Immature natural killer cell (primary cell): ENCODE results near the gene ACOX2. TPM values are rescaled to one million over a fixed set of nuclear protein-coding genes. Genes with fewer than 3 reads are reported as not detected.

Source experiments
- DNase-seq, 3 donors: peaks; one replicate each; pipeline ENCODE4 v3.0.0; 2022; ENCODE audit warnings: mixed read lengths in 1 of 3
- H3K27ac Mint-ChIP-seq, 6 donors: one replicate each; pipeline ENCODE4 v1.8.0; 2020; ENCODE audit warnings: mixed read lengths in 6 of 6, mild to moderate bottlenecking in 5 of 6, inconsistent platforms in 4 of 6, moderate library complexity in 3 of 6
- H3K27me3 Mint-ChIP-seq, 3 donors: one replicate each; pipeline ENCODE4 v1.8.0; 2020 to 2021; ENCODE audit warnings: low read depth in 3 of 3, mild to moderate bottlenecking in 3 of 3, mixed read lengths in 3 of 3, moderate library complexity in 3 of 3, inconsistent platforms in 1 of 3
- H3K36me3 Mint-ChIP-seq, 3 donors: one replicate each; pipeline ENCODE4 v1.8.0; 2020; ENCODE audit warnings: mixed read lengths in 3 of 3, inconsistent platforms in 2 of 3, mild to moderate bottlenecking in 2 of 3
- H3K4me1 Mint-ChIP-seq, 2 donors: one replicate each; pipeline ENCODE4 v1.8.0; 2020; ENCODE audit warnings: inconsistent platforms in 2 of 2, mild to moderate bottlenecking in 2 of 2, mixed read lengths in 2 of 2, moderate library complexity in 1 of 2
- H3K4me3 Mint-ChIP-seq, 5 donors: one replicate each; pipeline ENCODE4 v1.8.0; 2020; ENCODE audit warnings: mild to moderate bottlenecking in 5 of 5, mixed read lengths in 5 of 5, inconsistent platforms in 3 of 5, moderate library complexity in 3 of 5
- H3K9me3 Mint-ChIP-seq, 6 donors: one replicate each; pipeline ENCODE4 v1.8.0; 2020; ENCODE audit warnings: mild to moderate bottlenecking in 6 of 6, mixed read lengths in 6 of 6, inconsistent platforms in 4 of 6, moderate library complexity in 3 of 6
- polyA plus RNA-seq, 3 donors: library from polyadenylated mRNA; unstranded; fragments of 300-500 nt; fragmentation: Illumina TruSeq; gene quantifications; one replicate each; pipeline ENCODE4 v1.2.3, GENCODE V29; 2021

The ACOX2 gene
- polyA plus RNA-seq, 3 donors from 2014 or later = not detected

GRCh38 chr3:58521917-58522631, 14.9 kb downstream of the ACOX2 start:
- H3K4me1 Mint-ChIP-seq = no peaks in the 10 kb centered on the region
- no peak overlapping the region for H3K4me3 Mint-ChIP-seq
- H3K27me3 Mint-ChIP-seq = peaks cover 0 to 4% (median 2%) of the 10 kb centered on the region in 3 donors

DNA sequence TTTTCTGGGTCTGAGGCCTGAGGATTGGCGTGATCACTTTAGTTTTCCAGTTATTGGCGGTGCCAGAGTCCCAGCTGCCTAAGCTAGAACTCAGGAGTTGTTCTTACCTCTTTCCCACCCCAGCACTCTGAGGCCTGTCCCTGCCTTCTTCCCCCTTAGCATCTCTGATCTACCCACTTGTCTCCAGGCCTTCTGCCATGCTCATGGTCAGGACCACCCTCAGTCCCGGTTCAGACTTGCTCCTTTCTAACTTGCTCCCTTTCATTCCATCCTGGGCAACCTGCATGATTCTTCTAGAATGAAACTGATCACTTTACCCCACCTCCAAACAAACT, 15.7 kb downstream of the ACOX2 start:
- H3K27ac Mint-ChIP-seq = no peak overlapping the region
- no peak for DNase-seq
- no peaks in the 10 kb centered on the region for H3K36me3 Mint-ChIP-seq
- H3K27me3 Mint-ChIP-seq = peaks cover 0 to 4% (median 2%) of the 10 kb centered on the region in 3 donors
- H3K4me3 Mint-ChIP-seq = no peak overlapping the region
- no peaks in the 10 kb centered on the region for H3K9me3 Mint-ChIP-seq
- no peaks in the 10 kb centered on the region for H3K4me1 Mint-ChIP-seq

More at GRCh38 chr3:58521917-58522631, 14.9 kb downstream of the ACOX2 start:
- H3K27ac Mint-ChIP-seq = no peak overlapping the region
- no peaks in the 10 kb centered on the region for H3K36me3 Mint-ChIP-seq
- DNase-seq = no peak
- no peaks in the 10 kb centered on the region for H3K9me3 Mint-ChIP-seq

GRCh38 chr3:58520403-58521335, 16.3 kb downstream of the ACOX2 start:
- Mint-ChIP-seq H3K27ac (no peak overlapping the region), H3K4me1 (no peaks in the 10 kb centered on the region), H3K36me3 (no peaks in the 10 kb centered on the region), H3K9me3 (no peaks in the 10 kb centered on the region), H3K27me3 (peaks cover 0 to 4% (median 0%) of the 10 kb centered on the region in 3 donors), H3K4me3 (no peak overlapping the region)
- DNase-seq = no peak

DNA sequence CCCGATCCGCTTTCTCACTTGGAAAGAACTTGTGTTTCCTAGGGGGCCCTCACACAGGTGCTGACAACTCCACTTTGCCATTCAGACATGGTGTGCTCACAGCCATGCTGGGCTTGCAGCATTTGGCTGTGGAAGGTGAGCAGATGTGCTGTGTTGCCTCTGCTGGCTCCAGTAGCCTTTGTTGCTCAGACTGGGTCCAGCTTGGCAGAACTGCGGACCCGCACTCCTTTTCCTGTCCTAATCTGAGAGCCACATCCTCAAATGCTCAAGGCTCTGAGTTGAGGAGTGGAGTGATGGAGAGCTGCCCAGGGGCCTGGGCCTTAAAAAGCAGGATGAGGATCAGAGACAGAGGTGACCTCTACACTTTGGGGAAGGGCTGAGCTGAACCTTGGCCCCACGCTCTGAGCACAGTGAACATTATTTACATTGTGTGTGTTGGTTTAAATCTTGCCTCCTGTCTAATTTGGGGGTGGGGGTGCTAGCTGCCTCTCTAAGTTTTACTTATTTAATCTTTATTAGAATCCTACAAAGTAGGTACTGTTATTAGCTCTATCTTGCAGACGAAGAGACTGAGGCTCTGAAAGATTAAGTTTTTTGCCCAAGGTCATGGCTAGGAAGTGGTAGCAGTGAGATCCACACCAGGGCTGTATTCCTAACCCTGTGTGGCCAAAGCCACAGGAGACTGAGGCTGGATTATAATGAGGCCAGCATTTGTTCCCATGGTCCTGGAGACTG, 17.2 kb downstream of the ACOX2 start:
- no peak for DNase-seq
- Mint-ChIP-seq H3K27me3 (peaks cover 0 to 4% (median 0%) of the 10 kb centered on the region in 3 donors), H3K9me3 (no peaks in the 10 kb centered on the region), H3K4me3 (no peak overlapping the region), H3K36me3 (no peaks in the 10 kb centered on the region), H3K27ac (no peak overlapping the region), H3K4me1 (no peaks in the 10 kb centered on the region)

DNA sequence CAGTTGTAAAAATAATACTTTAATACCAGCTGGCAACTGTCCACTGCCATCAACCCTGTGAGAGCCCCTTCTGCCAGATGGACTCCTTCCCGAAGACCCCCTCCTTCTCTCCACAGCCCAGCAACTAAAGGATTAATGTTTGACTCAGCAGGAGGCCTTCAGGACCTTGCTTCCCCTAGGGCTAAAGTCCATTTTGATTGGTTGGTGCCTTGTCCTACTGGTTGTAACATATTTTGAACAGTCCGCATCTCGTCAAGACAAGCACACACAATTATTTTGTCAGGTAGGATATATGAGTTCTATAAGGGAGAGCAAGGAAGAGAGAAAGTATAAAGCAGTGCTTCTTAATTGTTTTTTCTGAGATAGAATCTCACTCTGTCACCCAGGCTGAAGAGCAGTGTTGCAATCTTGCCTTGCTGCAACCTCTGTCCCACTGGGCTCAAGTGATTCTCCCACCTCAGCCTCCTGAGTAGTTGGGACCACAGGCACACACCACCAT, 18.6 kb downstream of the ACOX2 start:
- Mint-ChIP-seq H3K36me3 (no peaks in the 10 kb centered on the region), H3K9me3 (no peaks in the 10 kb centered on the region), H3K4me1 (no peaks in the 10 kb centered on the region), H3K27me3 (peaks cover 0 to 4% (median 0%) of the 10 kb centered on the region in 3 donors), H3K27ac (no peak overlapping the region), H3K4me3 (no peak overlapping the region)
- no peak for DNase-seq

DNA sequence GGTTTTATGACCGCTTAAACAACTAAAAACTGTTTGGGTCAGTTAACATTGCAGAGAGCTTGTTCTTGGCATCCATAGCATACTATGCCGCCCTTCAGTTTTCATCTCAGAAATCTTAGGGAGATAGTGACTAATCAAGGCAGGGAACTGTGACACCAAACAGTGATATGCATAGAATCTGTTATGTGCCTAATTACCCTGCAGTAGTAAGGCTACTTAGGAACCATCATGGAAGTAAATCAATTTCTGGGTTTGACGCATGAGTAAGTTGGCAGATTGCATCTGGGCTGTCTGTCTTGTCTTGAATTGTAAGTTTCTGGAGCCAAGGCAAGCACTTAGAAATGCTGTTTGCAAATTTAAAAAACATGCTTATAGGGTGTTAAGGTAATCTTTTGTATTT, 22.6 kb downstream of the ACOX2 start:
- H3K4me3 Mint-ChIP-seq = no peak overlapping the region
- H3K27ac Mint-ChIP-seq = no peak overlapping the region
- no peaks in the 10 kb centered on the region for H3K4me1 Mint-ChIP-seq
- DNase-seq = no peak
- H3K36me3 Mint-ChIP-seq = peaks cover 0 to 6% (median 0%) of the 10 kb centered on the region in 3 donors
- peaks cover 0 to 2% (median 0%) of the 10 kb centered on the region in 3 donors for H3K27me3 Mint-ChIP-seq
- no peaks in the 10 kb centered on the region for H3K9me3 Mint-ChIP-seq

DNA sequence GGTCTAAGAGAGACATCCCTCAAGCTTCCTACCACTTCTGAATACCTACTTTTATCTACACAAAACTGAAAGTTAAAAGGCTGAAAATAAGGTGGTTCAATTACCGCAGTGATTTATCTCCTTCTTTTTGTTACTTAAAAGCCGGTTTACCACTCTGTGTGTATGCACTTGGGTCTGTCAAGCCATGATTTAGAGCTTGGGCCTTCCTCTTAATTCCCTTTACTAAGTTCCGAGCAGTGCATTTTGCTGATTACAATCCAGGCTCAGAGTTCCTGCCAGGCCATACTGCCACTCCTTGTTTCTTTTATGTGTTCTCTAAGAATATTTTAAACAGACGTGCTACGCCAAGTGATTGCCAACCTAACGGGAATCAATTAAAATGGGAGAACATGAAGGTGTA, 28.6 kb downstream of the ACOX2 start:
- H3K4me1 Mint-ChIP-seq = peaks cover 13 to 19% of the 10 kb centered on the region in 2 donors
- H3K4me3 Mint-ChIP-seq = no peak overlapping the region
- H3K27ac Mint-ChIP-seq = no peak overlapping the region
- DNase-seq = no peak
- H3K27me3 Mint-ChIP-seq = no peaks in the 10 kb centered on the region
- H3K9me3 Mint-ChIP-seq = no peaks in the 10 kb centered on the region
- H3K36me3 Mint-ChIP-seq = peaks cover 0 to 10% (median 0%) of the 10 kb centered on the region in 3 donors

DNA sequence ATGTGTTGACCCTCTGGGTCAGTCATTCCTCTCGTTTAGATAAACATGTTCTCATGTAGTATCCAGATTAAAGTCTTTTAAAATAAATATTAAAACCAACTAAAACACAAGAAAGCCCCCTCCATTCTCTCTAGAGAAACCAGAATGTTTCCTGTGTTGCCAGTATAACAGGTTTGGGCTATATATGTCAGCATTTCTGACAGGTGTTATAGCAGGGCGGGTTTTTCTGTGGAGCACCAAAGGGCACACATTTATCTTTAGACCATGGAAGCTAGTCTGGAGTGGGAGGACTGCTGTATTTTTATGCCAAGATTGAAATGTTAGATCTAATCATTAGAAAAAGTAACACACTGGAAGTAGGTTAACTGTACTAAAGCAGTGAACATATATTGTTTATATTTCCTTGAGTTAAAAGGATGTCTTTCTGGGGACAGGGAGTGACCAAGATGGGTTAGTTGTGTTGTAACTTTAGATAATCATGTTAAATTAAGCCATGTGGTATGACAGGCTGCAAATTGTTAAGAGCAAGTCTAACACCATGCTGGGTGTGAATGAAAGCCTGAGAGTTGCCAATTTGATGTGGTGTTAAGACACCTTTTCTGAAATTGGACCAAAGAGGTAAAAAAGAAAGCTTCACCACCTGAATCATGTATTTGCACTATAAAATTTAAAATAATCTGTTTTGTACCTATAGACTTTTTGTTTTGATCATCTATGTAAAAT, 29.5 kb downstream of the ACOX2 start:
- Mint-ChIP-seq H3K9me3 (no peaks in the 10 kb centered on the region), H3K27ac (peak overlapping the region in 3 of 6 donors; percentile 11 to 43 (median 25)), H3K4me3 (peak overlapping the region in 1 of 5 donors; percentile 6), H3K36me3 (peaks cover 0 to 10% (median 0%) of the 10 kb centered on the region in 3 donors), H3K4me1 (peaks cover 13 to 19% of the 10 kb centered on the region in 2 donors), H3K27me3 (no peaks in the 10 kb centered on the region)
- DNase-seq = peak in 2 of 3 donors; percentile 4 to 14

GRCh38 chr3:58502872-58503271, 34.1 kb downstream of the ACOX2 start:
- H3K27ac Mint-ChIP-seq = no peak overlapping the region
- H3K9me3 Mint-ChIP-seq = no peaks in the 10 kb centered on the region
- H3K27me3 Mint-ChIP-seq = no peaks in the 10 kb centered on the region
- no peak overlapping the region for H3K4me3 Mint-ChIP-seq
- H3K36me3 Mint-ChIP-seq = peaks cover 14 to 19% (median 15%) of the 10 kb centered on the region in 3 donors
- peaks cover 6 to 17% of the 10 kb centered on the region in 2 donors for H3K4me1 Mint-ChIP-seq
- no peak for DNase-seq

DNA sequence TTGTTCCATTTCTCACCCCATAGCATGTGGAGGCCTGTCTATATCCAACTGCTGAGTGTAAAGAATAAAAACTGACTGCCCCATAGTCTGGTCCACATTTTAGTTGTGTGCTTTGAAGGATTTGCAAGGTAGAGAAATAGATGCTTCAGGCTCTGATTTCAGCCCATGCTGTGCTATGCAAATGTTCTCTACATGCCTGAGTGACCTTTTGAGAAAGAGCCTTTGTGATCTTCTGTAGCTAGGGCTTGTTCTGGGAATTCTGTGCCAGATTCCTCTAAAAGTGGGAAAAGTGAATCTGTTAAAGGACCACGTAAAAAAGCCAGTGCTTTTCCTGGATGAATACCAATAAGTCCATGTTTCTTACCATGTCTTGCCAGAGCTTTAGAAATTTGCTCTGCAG, 39.9 kb downstream of the ACOX2 start:
- Mint-ChIP-seq H3K9me3 (no peaks in the 10 kb centered on the region), H3K36me3 (peaks cover 14 to 15% (median 15%) of the 10 kb centered on the region in 3 donors), H3K27me3 (peaks cover 0 to 4% (median 0%) of the 10 kb centered on the region in 3 donors), H3K4me1 (peaks cover 38 to 57% of the 10 kb centered on the region in 2 donors), H3K4me3 (no peak overlapping the region), H3K27ac (no peak overlapping the region)
- no peak for DNase-seq

DNA sequence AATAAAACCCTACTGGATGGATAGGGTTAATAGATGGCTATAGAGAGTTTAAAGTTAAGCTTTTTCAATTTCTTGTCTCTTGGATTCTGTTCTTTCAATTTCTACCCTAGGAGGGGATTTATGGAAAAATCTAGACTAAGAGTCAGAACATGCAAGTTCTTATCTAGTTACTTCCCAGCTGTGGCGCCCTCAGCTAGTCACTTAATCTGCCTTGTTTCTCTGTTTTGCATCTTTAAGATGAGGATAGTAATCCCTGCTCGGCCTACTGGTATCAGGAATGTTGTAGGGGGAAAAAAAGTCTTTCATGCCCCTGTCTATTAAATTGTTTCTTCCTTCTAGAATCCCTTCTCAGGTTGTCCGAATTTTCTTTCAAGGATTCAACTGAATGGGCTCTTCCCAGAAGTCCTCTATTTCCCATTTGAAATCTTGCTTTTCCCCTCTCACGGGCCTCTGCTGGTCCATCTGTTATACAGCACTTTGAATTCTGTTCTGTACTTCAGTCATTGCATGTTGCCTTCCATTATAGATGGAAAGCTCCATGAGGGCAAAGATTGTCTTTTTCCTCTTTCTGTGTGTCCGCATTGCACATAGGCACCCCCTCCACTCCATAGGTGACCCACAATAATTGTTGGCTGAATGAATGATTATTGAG, 40.7 kb downstream of the ACOX2 start:
- no peak for DNase-seq
- Mint-ChIP-seq H3K4me1 (peaks cover 41 to 60% of the 10 kb centered on the region in 2 donors), H3K4me3 (no peak overlapping the region), H3K9me3 (no peaks in the 10 kb centered on the region), H3K27me3 (peaks cover 0 to 8% (median 3%) of the 10 kb centered on the region in 3 donors), H3K36me3 (peaks cover 9 to 12% (median 9%) of the 10 kb centered on the region in 3 donors), H3K27ac (no peak overlapping the region)

DNA sequence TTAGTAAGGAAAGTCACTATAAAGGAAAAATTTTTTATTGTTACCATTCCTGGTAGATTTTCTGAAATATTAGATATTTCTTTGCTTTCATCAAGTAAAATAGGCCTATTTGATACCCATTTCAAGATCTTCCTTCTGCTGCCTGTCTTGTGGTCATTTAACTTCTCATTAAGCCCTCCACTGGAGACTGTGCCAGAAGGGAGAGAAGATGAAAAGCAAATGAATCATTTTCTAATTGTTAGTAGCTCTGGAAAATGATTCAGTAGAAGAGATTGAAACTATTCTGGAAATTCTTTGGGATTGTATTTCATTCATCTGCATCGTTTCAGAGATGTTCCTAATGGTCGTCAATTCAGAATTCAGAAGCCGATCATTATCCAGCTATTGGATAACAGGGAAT, 41.9 kb downstream of the ACOX2 start:
- no peak for DNase-seq
- Mint-ChIP-seq H3K4me1 (peaks cover 43 to 63% of the 10 kb centered on the region in 2 donors), H3K9me3 (no peaks in the 10 kb centered on the region), H3K4me3 (no peak overlapping the region), H3K27ac (no peak overlapping the region), H3K27me3 (peaks cover 3 to 10% (median 5%) of the 10 kb centered on the region in 3 donors), H3K36me3 (peaks cover 0 to 4% (median 0%) of the 10 kb centered on the region in 3 donors)
